Upper lobe of left lung (tissue), 4 donors: Measurements from ENCODE around the gene CUZD1.

Experiments
- EP300 ChIP-seq, 4 donors: sonication (generic); formaldehyde crosslinking; IDR thresholded peaks; one replicate each; pipeline ENCODE4 v1.5.1; 2017; ENCODE audit warnings: antibody characterized with exemption in 4 of 4, control low read depth in 2 of 4
- POLR2A ChIP-seq, 4 donors: fragments of 450-650 bp; IDR thresholded peaks; one replicate each; pipeline ENCODE4 v1.5.1; 2016 to 2017; ENCODE audit warnings: antibody characterized with exemption in 4 of 4, mild to moderate bottlenecking in 2 of 4
- POLR2AphosphoS5 ChIP-seq, 2 donors: sonication (generic); formaldehyde crosslinking; IDR thresholded peaks; one replicate each; pipeline ENCODE4 v1.5.1; 2017; ENCODE audit warnings: antibody characterized with exemption in 2 of 2
- TF ChIP-seq, protein P1 (sequence below), 6 experiments: fragments of 450-650 bp in 4 of 6; fragments of 200-600 bp in 2 of 6; sonication (generic) in 2 of 6; IDR thresholded peaks; one replicate each; pipeline ENCODE4 v1.5.1; 2016 to 2019; ENCODE audit warnings: antibody characterized with exemption in 6 of 6

DNA sequence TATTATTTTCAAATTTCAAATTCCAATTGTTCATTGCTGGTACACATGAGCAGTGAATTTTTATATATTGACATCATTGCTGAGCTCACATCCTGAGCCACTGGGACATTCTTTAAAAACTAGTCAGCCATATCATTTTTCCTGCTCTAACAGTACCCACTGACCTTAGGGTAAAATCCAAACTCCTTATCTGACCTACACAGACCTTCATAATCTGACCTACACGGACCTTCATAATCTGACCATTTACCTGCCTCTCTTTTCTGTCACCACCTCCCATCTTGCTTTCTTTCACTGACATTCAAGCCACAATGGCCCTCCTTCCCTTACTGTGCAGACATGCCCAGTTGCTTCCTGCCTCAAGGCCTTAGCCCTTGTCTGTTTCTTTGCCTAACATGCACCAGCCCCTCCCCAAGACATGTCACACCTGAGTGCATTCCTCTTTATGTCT, 16.1 kb upstream of the CUZD1 start:
- TF ChIP-seq, protein P1, sequence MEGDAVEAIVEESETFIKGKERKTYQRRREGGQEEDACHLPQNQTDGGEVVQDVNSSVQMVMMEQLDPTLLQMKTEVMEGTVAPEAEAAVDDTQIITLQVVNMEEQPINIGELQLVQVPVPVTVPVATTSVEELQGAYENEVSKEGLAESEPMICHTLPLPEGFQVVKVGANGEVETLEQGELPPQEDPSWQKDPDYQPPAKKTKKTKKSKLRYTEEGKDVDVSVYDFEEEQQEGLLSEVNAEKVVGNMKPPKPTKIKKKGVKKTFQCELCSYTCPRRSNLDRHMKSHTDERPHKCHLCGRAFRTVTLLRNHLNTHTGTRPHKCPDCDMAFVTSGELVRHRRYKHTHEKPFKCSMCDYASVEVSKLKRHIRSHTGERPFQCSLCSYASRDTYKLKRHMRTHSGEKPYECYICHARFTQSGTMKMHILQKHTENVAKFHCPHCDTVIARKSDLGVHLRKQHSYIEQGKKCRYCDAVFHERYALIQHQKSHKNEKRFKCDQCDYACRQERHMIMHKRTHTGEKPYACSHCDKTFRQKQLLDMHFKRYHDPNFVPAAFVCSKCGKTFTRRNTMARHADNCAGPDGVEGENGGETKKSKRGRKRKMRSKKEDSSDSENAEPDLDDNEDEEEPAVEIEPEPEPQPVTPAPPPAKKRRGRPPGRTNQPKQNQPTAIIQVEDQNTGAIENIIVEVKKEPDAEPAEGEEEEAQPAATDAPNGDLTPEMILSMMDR (IDR thresholded peaks at IDR 0.05): no peak
- TF ChIP-seq POLR2A (IDR thresholded peaks at IDR 0.05): no peak
- TF ChIP-seq EP300 (IDR thresholded peaks at IDR 0.05): no peak
- no peak for TF ChIP-seq POLR2AphosphoS5 (IDR thresholded peaks at IDR 0.05)
